ACC112 (cell line): ENCODE measurements around the gene CLSTN2.
A peak's percentile ranks its signal among the peaks of the same experiment; 100 is the strongest.

Experiments used
- H2AFZ ChIP-seq: fragments of 200-600 bp; sonication (generic); one replicate; pipeline ENCODE4 v1.6.0; 2017; ENCODE audit warnings: antibody characterized with exemption, low read length; ENCODE audit not compliant: unreplicated experiment
- H3K27ac ChIP-seq: fragments of 200-600 bp; sonication (generic); 2 replicates; pipeline ENCODE4 v1.5.1; 2014; ENCODE audit warnings: low read depth, mild to moderate bottlenecking, antibody characterized with exemption, low read length, moderate library complexity
- H3K27me3 ChIP-seq: fragments of 200-600 bp; sonication (generic); 2 replicates; pipeline ENCODE4 v1.6.1; 2014; ENCODE audit warnings: mild to moderate bottlenecking, antibody characterized with exemption, low read length, moderate library complexity, mixed read lengths; ENCODE audit not compliant: insufficient read depth
- H3K36me3 ChIP-seq: fragments of 200-600 bp; sonication (generic); 2 replicates; pipeline ENCODE4 v1.6.1; 2016; ENCODE audit warnings: mild to moderate bottlenecking, antibody characterized with exemption, low read length, moderate library complexity, mixed read lengths; ENCODE audit not compliant: insufficient read depth
- H3K4me1 ChIP-seq: fragments of 200-600 bp; sonication (generic); one replicate; pipeline ENCODE4 v1.6.1; 2016; ENCODE audit warnings: low read length, mixed read lengths; ENCODE audit not compliant: insufficient read depth, unreplicated experiment, control insufficient read depth
- H3K4me3 ChIP-seq: fragments of 200-600 bp; sonication (generic); 2 replicates; pipeline ENCODE4 v1.5.1; 2014; ENCODE audit warnings: mild to moderate bottlenecking, low read depth, low read length
- H3K79me2 ChIP-seq: fragments of 200-600 bp; sonication (generic); one replicate; pipeline ENCODE4 v1.6.0; 2016; ENCODE audit warnings: low read length; ENCODE audit not compliant: control insufficient read depth, unreplicated experiment, insufficient read depth

CLSTN2 gene

DNA sequence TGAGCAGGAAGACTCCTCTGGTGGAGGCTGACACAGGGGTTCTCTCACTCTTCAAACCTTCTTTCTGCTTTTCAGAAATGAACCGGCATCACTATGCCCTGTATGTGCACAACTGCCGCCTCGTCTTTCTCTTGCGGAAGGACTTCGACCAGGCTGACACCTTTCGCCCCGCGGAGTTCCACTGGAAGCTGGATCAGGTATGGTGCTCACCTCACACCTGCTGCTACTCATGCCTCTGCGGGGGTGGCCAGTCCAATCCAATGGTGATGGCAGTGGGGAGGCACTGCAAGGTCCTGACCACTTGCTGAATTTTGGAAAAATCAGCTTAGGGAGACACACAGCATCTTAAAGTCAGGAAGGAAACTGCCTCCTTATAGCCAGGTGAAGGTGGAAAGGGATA is 531.5 kb downstream of the CLSTN2 start:
- Histone ChIP-seq H2AFZ (no peak overlapping the region), H3K4me1 (peaks cover 36% of the 10 kb centered on the region), H3K36me3 (no peaks in the 10 kb centered on the region), H3K79me2 (no peaks in the 10 kb centered on the region), H3K27me3 (no peaks in the 10 kb centered on the region), H3K27ac (no peak overlapping the region), H3K4me3 (no peak overlapping the region)

DNA sequence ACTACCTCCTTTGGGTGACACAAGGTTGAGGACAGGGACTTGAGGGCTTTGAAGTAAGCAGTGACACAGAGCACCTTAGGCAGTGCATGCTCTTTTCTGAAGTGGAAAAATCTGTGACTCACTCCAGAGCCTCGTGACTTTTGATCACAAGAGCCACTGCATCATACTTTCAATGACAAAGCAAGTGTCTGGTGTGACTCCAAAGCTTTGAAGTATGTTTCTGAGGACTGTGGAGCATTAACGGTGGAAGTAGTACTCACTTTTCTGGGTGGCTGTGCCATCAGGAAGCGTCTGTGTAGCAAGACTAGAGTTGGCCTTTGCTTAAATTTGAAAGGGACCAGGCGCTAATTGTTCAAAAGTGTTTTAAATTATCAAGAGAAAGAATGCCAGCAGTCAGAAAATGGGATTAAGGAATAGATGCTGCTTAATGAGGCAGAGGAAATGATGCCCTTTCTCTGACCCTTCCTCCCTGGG is 532.2 kb downstream of the CLSTN2 start:
- Histone ChIP-seq H2AFZ (no peak overlapping the region), H3K4me1 (peaks cover 39% of the 10 kb centered on the region), H3K4me3 (no peak overlapping the region), H3K27ac (peak overlapping the region; percentile 62; the same call in 1 of the 2 replicates), H3K36me3 (no peaks in the 10 kb centered on the region), H3K79me2 (no peaks in the 10 kb centered on the region), H3K27me3 (no peaks in the 10 kb centered on the region)

DNA sequence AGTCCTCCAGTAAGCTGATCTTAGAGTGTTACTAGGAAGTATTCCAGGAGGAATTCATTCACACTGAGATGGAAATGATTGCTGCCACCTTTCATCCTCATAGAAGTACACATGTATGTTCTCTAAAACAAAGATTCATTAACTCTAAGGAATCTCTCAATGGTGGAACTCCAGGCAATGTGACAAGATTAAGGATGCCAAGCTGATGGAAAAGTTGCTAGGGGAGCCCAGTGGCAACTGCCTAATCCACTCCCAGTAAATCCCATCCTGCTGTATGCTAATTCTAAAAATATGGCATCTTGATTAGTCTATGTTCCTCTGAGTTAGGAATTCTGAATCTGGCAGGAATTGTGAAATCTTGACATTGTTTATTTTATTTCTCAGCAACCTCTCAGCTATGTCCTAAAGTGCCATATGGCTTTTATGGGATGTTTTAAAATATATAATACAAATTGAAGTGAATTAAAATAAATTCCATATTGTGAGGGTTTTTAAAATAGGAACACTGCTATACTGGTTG is 532.9 kb downstream of the CLSTN2 start:
- Histone ChIP-seq H3K27me3 (no peaks in the 10 kb centered on the region), H3K27ac (peak overlapping the region; percentile 62; the same call in 1 of the 2 replicates), H3K4me1 (peaks cover 46% of the 10 kb centered on the region), H3K36me3 (no peaks in the 10 kb centered on the region), H3K79me2 (no peaks in the 10 kb centered on the region), H3K4me3 (no peak overlapping the region), H2AFZ (peak overlapping the region; percentile 30)

DNA sequence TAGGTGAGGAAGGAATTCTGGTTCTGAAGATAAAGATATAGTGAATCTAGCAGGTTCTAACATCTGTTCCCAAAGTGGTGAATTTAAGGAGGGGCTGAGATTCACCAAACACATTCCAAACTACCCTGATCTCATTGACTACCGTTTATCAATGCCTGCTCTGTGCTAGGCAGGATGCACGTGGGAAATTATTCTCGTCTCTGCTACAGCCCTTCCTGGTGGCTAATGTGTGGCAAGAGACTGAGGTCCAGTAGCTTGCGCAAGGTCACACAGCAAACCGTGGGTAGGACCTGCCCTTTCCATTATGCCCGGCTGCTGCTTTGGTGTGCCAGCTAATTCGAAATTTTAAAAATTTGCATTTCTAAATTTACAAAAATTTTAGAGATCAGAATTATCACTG is 533.4 kb downstream of the CLSTN2 start:
- Histone ChIP-seq H3K4me3 (no peak overlapping the region), H3K27ac (0 out of 2 replicates have a peak overlapping the region, but pooled peaks have one; percentile 27), H3K79me2 (no peaks in the 10 kb centered on the region), H3K4me1 (peaks cover 48% of the 10 kb centered on the region), H3K36me3 (no peaks in the 10 kb centered on the region), H3K27me3 (no peaks in the 10 kb centered on the region), H2AFZ (no peak overlapping the region)

DNA sequence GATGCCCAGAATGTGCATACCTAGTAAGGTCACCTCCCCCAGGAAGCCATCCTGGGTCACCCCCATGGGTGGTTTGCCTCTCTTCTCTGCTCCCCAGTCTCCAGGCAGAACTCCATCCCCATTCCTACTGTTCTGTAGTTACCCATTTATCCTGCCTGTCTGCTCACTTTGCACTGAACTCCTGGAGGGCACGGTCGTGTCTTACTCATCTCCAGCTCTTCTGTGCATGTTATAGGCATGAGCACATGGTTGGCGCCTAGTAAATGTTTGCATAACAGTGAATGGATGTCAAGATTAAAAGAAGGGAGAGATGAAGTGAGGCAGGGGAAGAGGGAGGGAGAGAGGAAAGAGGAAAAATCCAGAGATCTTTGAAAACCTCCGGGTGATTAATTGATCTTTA is 534.5 kb downstream of the CLSTN2 start:
- no peaks in the 10 kb centered on the region for H3K79me2 ChIP-seq

DNA sequence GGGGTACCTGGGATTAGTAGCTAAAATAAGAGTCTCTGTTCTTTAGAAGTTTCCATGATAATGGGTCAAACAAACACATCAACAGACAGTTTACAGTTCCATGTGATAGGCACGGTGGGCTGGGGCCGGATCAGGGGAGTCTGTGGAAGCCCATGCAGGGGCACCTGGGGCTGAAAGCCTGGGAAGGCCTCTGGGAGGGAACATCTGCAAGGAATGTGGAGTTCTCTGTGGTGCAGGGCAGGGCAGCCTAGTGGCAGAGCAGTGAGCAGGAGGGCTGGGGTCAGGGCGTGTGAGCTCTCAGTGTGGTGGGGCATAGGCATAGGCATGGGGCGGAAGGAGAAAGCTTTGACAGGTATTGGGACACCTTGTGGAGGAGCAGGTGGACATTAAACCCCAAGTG is 535.2 kb downstream of the CLSTN2 start:
- no peaks in the 10 kb centered on the region for H3K79me2 ChIP-seq
- H2AFZ ChIP-seq, result no peak overlapping the region
- no peaks in the 10 kb centered on the region for H3K27me3 ChIP-seq
- no peak overlapping the region for H3K4me3 ChIP-seq
- peaks cover 48% of the 10 kb centered on the region for H3K4me1 ChIP-seq
- no peak overlapping the region for H3K27ac ChIP-seq
- no peaks in the 10 kb centered on the region for H3K36me3 ChIP-seq

More for the DNA sequence above, 534.5 kb downstream of the CLSTN2 start:
- Histone ChIP-seq H3K27ac (no peak overlapping the region), H3K27me3 (no peaks in the 10 kb centered on the region), H3K36me3 (no peaks in the 10 kb centered on the region), H2AFZ (no peak overlapping the region), H3K4me3 (no peak overlapping the region), H3K4me1 (peaks cover 48% of the 10 kb centered on the region)

DNA sequence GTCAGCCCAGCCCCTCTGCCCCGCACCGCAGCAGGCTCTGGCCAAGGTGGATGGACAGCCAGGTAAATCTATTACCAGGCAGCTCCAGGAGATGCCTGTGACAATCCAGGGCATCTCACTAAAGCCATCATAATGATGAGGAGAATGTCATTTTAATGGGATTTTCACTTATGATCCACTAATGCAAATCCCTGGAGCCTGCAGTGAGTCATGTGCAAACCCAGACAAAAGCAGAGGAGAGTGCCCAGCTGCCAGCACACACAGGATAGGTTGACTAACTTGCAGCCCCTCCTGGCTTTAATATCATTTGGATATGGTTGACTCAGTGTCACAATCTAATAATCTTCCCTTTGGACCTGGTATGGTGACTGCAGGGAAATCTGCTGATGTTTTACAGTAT is 536.0 kb downstream of the CLSTN2 start:
- H3K27ac ChIP-seq, result no peak overlapping the region
- H3K27me3 ChIP-seq, result no peaks in the 10 kb centered on the region

DNA sequence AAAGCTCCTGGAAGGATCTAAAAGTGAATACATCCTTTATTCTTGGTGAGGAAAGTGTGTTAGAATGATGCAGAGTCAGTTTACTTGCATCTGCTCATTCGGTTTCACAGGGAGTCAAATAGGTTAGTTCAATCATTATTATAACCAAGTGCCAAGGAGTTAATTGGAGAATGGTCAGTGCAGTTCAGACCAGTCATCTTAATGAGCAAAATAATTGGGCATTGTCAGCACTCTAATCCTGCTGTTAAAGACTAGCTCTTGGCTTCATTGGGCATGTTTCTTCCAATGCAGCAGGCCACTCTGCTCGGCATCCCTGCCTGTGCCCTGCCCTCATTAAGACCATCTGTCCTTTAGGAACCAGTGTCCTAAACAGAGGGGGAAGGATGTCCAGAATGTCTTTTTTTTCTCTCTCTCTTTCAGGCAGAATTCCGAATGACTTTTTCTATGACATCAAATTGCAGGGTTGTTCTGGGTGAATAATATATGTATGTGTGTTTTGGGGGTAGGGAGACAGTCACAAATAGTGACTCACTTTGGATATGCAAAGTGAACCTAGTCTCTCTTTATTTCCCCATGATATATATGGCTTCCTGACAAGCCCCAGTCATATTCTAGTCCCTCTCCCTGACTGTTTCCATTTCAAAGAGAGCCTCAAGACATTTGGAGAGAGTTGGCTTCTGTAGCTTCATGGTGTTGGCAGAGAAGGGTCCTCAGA is 537.5 kb downstream of the CLSTN2 start:
- Histone ChIP-seq H3K4me1 (peaks cover 40% of the 10 kb centered on the region), H3K27ac (no peak overlapping the region), H3K27me3 (no peaks in the 10 kb centered on the region), H2AFZ (no peak overlapping the region), H3K36me3 (no peaks in the 10 kb centered on the region), H3K4me3 (no peak overlapping the region), H3K79me2 (no peaks in the 10 kb centered on the region)

More for the DNA sequence above, 536.0 kb downstream of the CLSTN2 start:
- Histone ChIP-seq H3K36me3 (no peaks in the 10 kb centered on the region), H3K79me2 (no peaks in the 10 kb centered on the region), H3K4me3 (no peak overlapping the region), H3K4me1 (peaks cover 48% of the 10 kb centered on the region), H2AFZ (no peak overlapping the region)

DNA sequence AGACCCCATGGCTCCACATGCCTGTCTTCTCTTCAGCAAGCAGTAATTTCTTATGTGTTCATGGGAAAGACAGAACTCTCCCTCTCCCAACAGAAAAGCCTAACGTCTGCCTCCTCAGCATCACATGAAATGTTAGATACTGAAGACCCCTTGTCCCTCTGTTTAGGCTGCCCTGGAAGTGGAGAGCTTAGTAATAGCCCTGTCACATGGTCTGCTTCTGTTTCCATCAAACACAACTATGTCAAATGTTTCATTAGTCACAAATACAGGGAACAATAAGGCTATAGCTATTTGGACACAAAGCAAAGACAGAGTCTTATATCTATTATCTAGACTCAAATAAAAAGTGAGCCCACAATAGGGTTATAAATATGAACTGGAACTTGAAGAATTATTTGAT is 552.6 kb downstream of the CLSTN2 start:
- Histone ChIP-seq H3K27ac (no peak overlapping the region), H3K4me3 (no peak overlapping the region), H3K36me3 (no peaks in the 10 kb centered on the region), H3K79me2 (no peaks in the 10 kb centered on the region), H3K27me3 (no peaks in the 10 kb centered on the region), H2AFZ (no peak overlapping the region), H3K4me1 (no peaks in the 10 kb centered on the region)

DNA sequence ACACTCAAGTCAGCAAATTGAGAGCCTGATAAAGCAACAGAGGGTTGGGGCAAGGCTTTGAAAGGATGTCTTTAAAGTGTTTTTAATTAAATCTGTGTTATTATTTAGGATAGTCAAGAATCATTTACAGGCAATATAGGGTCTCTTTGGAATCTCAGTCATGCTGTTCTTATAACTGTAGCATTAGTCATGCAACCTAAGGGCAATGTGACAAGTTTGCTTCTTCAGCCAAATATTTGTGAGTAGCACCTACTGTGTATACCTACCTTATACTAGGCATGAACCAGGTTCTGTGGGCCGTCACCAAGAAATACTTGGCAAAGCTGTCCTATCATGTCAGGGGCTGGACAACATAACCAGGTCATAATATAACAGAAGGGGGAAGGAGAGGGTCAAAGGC is 558.3 kb downstream of the CLSTN2 start:
- no peaks in the 10 kb centered on the region for H3K4me1 ChIP-seq
- no peak overlapping the region for H2AFZ ChIP-seq
- no peaks in the 10 kb centered on the region for H3K79me2 ChIP-seq
- no peaks in the 10 kb centered on the region for H3K36me3 ChIP-seq
- H3K27me3 ChIP-seq, result no peaks in the 10 kb centered on the region
- no peak overlapping the region for H3K4me3 ChIP-seq
- no peak overlapping the region for H3K27ac ChIP-seq

DNA sequence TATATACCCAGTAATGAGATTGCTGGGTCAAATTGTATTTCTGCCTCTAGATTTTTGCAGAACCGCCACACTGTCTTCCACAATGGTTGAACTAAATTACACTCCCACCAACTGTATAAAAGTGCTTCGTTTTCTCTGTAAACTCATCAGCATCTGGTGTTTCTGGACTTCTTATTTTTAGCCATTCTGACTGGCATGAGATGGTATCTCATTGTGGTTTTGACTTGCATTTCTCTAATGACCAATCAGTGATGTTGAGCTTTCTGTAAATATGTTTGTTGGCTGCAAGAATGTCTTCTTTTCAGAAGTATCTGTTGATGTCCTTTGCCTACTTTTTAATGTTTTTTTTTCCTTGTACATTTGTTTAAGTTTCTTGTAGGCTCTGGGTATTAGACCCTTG is 560.0 kb downstream of the CLSTN2 start:
- Histone ChIP-seq H3K27ac (no peak overlapping the region), H3K36me3 (no peaks in the 10 kb centered on the region), H3K4me3 (no peak overlapping the region), H3K79me2 (no peaks in the 10 kb centered on the region), H2AFZ (no peak overlapping the region), H3K4me1 (no peaks in the 10 kb centered on the region), H3K27me3 (no peaks in the 10 kb centered on the region)
